Erythroblast (primary cell): ENCODE data around the gene TXNL1.

Experiments used
- GATA1 ChIP-seq: IDR thresholded peaks from 2 replicates; pipeline ENCODE4 v1.6.1; 2011; ENCODE audit warnings: low read depth, mild to moderate bottlenecking, control low read depth, low read length, moderate library complexity
- POLR2A ChIP-seq: IDR thresholded peaks from 2 replicates; pipeline ENCODE4 v1.6.1; 2011; ENCODE audit warnings: mild to moderate bottlenecking, low read length

DNA sequence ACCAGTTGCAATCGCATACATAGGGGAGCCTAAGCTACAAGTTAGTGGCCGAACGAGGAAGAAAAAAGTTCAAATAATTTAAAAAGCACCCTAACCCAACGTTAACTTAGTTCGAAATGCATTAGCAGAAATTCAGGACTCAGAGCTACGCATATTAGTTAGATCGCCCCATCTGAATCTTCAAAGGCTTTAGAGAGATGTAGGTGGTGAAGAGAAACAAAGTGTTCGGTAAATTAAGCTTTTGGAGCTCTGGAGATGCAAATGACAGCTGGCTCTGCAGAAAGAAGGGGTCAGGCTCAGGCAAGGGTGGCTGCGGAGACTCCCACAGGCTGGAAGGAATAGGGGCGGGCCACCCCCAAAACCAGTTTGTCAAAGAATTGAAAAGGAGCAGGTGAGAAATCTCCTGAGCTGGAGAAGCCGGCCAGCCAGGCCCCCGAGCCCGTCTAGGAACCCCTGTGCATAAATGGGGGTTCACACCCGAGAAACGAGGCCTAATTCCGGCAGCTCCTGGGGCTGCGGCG is 621 bp downstream of the TXNL1 start:
- no peak for TF ChIP-seq POLR2A
- no peak for TF ChIP-seq GATA1
